Urothelium cell line (cell line): ENCODE data around the gene RANBP9.

Experiments
- DNase-seq: peaks from one replicate; pipeline ENCODE4 v3.0.0; 2011; ENCODE audit warnings: low spot score, mixed read lengths
- FAIRE-seq: peaks from 2 replicates; lab custom pipeline; 2011; peaks lifted over from hg19 to GRCh38; lab: Jason Lieb, UNC

The RANBP9 gene

DNA sequence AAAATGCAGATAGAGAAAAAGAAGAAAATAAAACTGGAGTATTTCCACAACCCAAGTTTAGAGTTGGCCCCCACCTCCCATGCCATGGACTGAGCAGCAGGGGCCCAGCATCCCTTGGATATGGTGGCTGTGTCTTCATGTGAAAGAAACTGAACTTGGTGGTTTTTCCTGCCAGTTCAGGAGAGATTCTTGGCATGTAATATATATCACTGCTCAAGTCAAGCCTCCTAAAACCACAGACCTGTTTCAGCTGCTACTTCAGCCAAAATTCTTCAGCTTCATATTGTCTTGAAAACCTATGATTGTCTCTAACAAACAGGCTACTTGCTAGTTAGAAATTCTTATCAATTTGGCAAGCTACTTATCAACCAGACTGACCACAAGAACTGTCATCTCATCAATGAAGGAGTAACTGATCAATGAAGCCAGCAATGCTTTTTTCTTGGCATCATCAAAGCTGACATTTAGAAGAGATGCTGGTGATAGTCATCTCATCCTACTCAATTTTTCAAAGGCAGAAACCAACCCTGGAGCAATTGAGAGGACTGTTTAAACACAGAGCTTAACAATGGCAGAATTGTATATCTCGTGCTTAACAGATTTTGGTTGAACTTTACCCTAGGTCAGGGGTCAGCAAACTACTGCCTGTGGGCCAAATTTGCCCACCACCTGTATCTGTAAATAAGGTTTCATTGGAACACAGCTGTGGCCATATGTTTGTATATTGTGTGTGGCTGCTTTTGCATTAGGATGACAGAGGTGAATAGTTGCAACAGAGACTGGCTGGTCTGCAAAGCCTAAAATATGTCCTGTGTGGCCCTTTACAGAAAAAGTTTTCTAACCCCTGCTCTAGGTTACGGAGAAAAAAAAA lies 106.9 kb downstream of the RANBP9 start:
- no peak for FAIRE-seq
- no peak for DNase-seq

DNA sequence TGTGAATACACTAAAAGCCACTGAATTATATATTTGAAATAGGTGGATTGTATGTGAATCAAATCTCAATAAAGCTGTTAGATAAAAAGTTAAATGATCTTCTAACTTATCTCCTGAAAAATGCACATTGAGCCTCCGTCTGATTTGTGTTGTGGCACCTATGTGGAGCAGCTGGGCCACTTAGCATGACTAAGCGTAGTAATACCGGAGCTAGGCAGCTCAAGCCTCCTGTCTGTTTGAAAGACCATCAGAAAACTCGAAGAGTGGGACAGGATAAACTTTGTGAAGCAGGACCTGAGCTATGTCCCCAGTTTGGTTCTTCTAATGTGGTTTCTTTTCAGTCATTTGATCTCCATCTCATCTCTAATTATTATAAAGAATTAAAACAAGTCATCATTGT lies 107.5 kb downstream of the RANBP9 start:
- FAIRE-seq (no peak), DNase-seq (no peak)

DNA sequence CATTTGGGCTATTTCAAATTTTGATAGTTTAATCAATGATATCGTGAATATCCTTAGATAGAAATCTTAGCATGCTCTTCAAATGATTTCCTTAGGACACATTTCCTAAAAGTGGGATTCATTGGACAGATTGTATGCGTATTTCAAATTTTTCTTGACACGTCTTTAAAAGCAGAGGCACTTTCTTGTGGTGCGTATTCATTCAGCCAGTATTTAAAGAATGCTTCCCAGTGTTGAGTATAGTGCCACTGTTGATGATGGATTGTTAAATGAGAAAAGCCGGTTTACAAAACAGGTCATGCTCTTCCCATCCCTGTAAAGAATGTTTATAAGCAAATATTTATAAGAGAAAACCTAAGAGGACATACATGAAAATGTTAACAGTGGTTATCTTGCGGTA lies 111.6 kb downstream of the RANBP9 start:
- FAIRE-seq: no peak
- DNase-seq: no peak

DNA sequence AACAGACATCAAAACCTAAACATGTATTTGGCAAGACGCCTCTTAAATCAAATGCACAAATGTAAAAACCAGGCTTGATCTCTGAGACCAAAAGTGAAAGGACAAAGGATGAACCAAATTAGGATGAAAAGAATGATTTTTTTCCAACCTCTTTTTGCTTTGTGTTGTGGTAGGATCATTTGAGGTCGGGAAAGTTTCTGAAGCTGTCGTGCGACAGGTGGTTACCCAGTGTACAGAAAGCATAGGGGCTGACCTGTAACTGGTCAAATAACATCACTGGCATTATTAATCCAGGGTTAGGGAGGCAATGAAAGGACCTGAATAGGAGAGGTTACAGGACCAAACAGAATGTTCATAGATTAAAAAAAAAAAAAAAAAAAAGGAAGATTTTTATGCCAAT lies 114.6 kb downstream of the RANBP9 start:
- FAIRE-seq: no peak
- no peak for DNase-seq

DNA sequence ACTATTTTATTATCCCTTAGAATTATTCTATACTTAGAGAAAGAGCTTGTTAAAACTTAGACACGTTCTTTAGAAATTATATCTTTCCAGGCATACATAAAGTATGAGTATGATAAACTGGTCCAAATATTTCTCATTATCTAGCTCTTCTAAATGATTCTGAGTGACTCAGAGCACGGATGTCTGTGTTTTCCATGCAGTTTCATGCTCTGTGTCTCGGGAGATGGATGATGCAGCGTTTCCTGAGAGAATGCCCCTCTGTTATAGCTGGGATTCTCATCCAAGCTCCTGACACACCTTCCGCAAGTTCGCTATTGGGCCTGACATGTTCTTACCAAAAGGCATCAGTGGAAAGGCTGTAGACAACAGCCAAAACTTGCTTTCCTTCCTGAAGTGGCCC lies 117.9 kb downstream of the RANBP9 start:
- FAIRE-seq: no peak
- DNase-seq: no peak

DNA sequence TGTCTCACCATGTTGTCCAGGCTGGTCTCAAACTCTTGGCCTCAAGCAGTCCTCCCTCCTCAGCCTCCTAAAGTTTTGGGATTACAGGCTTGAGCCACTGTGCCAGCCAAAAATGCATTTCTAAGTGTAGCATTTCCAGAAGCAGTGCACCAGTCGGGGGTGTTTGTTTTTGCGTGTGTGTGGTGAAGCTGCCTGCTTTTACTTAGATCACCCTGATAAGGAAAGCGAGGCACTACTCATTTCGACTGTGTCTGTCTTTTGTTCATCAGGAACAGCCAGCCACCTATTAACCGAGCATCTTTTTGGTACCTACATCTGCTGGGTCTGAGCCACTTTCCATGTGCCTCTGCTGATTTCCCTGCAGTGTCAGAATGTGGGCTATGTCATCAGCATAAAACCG lies 118.5 kb downstream of the RANBP9 start:
- DNase-seq (no peak), FAIRE-seq (no peak)

DNA sequence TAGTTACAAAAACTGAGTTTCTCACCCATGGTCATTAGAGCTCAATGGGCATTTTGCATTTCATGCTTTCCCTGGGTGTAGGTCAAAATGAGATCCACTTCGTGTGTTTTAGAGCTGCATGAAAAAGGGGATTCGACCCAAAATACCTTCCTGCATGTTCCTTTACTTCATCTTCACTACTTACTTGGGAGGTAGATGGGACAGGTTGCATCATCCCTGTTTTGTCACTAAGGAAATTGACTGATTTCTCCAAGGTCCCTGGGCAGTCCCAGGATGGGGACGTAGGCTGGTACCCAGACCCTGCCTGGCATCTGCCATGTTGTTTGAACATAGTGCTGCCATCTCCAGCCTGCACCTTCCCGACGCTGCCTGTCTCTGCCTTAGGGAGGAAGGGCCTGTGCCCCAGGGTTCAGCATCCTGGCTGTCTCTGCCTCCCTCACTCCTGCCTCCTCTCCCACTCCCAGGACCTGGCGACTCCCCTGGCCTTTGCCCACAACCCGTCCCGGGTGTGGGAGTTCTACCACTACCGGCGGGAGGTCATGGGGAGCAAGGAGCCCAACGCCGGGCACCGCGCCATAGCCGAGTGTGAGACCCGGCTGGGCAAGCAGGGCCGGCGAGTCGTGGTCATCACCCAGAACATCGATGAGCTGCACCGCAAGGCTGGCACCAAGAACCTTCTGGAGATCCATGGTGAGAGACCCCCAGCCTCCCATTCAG lies 120.3 kb downstream of the RANBP9 start:
- no peak for DNase-seq
- FAIRE-seq: no peak

DNA sequence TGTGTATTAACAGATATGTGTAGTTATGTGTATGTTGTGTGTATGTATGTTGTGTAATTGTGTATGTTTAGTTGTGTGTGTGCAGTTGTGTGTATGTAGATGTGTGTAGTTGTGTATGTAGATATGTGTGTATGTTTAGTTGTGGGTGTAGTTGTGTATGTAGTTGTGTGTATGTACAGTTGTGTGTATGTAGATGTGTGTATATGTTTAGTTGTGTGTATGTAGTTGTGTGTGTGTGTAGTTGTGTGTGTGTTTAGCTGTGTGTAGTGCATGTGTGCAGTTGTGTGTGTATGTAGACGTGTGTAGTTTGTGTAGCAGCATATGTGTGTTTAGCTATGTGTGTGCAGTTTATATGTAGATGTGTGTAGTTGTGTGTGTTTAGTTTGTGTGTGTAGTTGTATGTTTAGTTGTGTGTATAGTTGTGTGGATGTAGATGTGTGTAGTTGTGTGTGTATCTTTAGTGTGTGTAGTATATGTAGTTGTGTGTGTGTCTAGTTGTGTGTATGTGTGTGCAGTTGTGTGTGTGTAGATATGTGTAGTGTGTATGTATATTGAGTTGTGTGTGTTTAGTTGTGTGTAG lies 121.0 kb downstream of the RANBP9 start:
- peak; percentile 56 for FAIRE-seq

DNA sequence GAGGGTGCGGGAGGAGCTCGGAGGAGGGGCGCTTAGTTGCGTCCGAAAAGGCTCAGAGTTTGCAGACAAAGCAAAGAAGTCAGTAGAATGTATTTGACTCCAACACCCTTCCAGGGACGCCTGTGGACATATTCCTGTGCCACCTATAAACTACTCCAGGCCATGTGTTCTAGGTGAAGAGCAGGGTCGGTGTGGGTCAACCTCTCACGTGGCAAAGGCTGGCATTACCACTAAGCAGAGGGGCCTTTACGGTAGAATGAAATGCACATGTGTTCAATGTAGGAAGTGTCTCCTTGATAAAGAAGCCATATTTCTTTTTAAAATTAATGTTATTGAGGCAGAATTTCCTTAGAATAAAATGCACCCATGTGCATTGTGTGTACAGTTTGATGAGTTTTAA lies 121.8 kb downstream of the RANBP9 start:
- FAIRE-seq: no peak
- no peak for DNase-seq

More for the DNA sequence above, 121.0 kb downstream of the RANBP9 start:
- DNase-seq: no peak

DNA sequence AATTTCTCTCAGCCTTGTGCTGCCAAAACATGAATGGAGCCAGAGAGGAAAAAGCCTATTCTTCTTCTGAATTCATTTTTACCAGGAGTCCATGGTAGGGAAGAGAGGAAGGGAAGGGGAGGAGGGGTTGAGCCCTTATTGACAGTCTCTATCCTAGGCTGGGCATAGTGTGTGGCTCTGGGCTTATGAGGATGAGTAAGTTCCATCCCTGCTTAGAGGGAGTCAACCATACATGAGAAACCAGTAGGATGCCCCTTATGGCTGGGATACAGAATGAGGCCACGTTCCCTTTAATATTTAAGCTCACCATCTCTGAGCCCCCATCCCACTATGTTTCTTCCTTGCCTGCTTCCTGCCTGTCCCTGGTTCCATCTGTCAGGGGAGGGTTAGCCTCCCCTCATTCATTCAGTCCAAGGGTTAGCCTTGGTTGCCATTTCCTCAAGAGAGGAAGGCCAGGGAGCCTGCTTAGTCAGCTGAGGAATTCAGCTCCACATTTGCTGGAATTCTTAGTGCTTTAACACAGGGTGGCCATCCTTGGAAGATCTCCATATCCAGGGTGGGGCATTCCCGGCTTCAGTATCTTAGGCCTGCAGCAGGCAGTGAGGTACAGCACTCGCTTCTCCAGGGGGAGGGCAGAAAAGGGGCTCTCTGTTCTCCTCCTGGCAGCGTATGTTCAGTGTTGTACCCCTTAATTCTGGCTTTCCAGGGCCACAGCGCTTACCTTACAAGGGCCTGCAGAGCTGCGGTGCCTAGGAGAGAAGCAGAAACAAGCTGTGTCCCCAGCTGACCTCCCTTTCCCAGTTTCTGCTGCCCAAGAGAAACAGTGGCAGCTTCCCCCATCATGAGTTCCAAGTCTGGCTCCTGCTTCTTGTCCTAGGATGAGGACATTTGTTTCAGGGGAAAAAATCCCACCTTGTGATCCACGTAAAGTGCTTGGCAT lies 124.8 kb downstream of the RANBP9 start:
- FAIRE-seq: no peak
- no peak for DNase-seq

DNA sequence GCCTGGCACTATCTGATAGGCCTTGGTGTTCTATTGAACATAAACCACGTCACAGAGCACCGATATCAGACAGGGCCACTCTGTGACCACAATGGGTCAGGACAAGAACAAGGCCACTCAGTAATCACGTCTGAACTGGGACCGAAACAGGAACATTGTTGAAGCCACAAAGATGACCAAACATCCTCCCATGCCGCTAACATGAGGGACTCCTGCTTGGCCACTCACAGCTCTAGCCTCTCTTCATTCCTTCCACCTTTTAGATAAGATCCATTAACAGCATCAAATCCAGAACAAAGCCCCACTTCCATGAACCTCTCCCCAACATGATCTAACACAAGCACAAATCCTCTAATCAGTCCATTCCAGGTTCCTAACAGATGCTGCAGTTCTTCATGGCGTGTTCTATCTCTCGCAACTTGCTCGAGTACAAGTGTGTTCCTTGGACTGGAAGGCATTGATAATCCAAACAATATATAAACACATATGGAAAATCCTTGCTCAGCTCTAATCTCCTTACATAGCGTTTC lies 129.9 kb downstream of the RANBP9 start:
- no peak for FAIRE-seq
- no peak for DNase-seq

DNA sequence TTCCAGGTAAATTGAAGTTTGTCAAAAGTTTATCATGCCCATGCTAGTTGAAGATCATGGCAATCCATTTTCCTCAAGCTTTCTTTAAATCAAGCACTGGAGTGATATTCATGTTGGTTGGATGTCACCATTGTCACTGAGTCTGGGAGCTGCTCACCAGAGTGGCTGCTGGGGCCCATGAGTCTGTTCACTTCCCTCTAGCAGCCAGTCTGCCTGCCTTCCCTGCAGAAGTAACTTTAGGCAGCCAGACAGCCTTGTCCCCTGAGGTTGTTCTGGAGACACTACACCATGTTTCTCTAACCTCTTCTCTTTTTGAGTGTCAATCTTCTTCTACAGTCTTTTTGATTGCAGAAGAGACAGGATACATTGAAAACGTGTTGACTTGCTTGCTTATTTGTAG lies 131.7 kb downstream of the RANBP9 start:
- FAIRE-seq: no peak

DNA sequence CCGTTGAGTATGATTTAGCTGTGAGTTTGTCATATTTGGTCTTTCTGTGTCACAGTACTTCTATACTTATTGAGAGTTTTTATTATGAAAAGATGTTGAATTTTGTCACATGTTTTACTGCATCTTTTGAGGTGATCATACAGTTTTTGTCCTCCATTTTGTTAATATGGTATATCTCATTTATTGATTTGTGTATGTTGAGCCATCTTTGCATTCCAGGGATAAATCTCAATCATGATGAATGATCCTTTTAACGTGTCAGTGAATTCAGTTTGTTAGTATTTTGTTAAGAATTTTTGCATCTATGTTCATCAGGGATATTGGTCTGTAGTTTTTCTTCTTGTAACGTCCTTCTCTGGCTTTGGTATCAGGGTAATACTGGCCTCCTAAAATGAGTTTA lies 133.7 kb downstream of the RANBP9 start:
- no peak for FAIRE-seq
- DNase-seq: no peak

More for the DNA sequence above, 131.7 kb downstream of the RANBP9 start:
- no peak for DNase-seq

DNA sequence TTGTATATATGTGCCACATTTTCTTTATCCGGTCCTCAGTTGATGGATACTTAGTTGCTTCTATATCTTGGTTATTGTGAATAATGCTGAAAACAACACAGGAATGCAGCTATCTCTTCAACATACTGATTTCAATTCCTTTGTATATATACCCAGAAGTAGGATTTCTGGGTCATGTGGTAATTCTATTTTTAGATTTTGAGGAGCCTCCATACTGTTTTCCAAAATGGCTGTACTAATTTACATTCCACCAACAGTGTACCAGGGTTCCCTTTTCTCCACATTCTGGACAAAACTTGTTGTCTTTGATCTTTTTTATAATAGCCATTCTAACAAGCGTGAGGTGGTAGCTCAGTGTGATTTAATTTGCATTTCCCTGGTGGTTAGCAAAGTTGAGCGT lies 135.6 kb downstream of the RANBP9 start:
- FAIRE-seq (no peak), DNase-seq (no peak)

DNA sequence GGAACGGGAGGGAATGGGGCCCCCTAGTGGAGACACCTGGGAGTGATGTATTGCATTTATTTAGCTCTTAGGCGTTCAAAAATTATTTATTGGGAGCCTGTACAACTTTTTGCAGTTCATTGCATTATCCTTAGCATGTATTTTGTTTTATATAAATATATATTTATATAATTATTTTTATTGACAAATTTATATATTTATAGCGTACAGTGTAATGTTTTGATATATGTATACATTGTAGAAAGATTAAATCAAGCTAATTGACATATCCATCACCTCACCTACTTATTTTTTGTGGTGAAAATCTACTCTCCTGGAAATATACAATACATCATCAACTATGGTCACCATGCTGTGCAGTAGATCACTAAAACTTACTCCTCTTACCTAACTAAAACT lies 136.3 kb downstream of the RANBP9 start:
- FAIRE-seq (no peak), DNase-seq (no peak)

DNA sequence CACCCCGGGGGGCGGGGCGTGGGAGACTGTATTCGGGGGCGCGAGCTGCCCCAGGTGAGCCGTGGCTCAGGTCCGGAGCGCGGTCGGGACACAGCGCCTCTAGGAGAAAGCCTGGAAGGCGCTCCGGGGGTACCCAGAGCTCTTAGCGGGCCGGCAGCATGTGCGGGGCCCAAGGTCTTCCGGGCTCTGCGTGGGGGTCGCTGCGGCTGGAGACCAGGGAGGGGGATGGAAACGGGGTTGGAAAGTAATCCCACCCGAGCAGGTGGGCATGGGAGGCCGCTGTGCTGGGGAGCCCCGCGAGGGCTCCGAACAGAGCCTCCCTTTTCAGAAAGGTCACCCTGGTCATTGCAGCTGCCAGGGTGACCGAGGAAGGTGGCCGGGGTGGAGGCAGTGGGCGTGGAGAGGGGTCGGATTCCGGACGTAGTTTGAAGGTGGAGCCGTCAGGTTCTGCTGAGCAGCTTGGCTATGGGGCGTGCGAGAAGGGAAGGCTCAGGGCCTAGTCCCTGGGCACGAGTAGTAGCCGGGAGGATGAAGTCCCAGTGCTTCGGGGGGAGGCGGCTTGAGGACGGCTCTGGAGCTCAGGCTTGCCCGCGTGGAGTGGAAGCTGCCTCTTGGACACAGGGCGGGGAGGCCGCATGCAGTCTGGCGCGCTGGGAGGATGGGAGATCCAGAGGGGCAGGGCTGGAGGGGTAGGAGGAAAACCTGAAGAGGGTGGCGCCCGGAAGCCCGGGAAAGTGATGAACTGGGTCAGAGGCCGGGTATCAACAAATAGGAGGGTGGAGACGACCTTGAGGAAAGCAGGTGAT lies 136.9 kb downstream of the RANBP9 start, which contains the start of gene SIRT5:
Gene SIRT5, plus strand, starts transcription at position 31 of the 806 bp plus-strand sequence. CDS start 9,510 bp downstream, outside the sequence.
- DNase-seq (peak; percentile 83), FAIRE-seq (no peak)

DNA sequence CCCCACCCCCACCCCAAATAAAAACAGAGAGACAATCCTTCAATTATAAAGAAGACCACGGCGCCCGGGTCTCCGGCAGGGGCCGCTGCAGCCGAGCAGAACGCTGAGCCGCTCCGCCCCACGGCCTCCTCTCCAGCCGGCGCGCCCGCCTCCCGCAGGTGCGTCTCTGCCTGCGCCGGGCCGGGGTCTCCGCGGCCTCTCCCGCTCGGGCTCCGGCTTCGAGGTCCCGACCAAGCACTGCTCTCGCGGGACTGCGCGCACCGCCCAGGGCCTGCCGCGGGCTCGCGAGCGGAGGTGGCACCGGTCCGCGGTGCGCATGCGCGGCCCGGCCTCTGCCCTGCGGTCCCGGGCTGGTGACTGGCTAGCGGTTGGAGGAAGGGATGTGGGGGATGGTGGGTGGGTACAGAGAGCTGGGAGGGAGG lies 137.5 kb downstream of the RANBP9 start:
- FAIRE-seq: peak; percentile 91
- peak; percentile 97 for DNase-seq

DNA sequence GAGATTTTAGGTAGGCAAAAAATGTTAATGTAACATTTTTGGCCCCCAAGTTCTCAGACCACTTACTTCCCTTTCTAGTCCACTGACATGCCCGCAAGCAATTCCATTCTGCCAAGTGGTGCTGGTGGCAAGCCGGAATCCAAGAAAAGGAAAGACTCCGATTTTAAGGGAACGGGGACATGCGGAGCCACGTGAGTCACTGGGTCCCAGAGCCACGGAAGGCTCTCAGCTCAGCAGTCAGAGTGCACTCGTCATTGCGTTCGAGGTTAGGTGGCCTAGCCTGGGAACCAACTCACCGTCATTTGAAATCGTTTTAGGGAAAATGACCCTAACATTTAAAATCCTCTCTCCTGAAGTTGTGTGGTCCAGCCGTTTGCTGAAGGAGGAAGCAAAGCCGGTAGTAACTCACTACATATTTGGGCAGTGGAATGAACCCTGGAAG lies 137.9 kb downstream of the RANBP9 start:
- DNase-seq: peak; percentile 38

DNA sequence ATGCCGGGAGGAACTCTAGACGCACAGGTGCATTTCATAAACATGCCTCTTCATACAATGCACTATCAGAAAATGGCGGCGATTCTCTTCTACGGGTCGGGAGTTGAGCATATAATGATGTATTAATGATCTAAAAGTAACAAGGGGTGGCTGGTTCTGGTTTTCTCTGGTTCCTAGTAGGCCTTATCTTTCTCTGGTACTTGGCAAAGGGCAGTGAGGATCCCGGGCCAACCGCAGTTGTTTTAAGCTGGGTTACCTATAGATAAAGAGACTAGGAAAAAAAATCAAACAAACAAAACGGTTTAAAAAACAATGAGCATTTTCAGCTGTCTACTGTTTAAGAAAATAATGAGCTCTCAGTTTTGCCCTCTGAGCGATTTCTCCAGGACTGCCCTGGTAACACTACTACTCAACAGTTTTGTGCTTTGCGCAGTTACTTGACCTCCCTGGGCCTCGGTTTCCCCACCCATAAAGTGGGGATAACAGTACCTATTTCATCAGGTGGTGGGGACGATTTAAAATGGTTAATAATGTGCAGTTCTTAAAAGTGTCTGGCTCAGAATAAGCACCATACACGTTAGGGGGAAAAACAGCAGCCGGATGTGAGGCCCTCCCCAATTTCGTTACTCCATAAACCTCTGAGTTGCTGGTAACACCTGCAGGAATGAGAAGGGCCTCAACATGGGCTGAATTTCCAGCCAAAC lies 138.5 kb downstream of the RANBP9 start:
- FAIRE-seq (no peak), DNase-seq (no peak)

More for the DNA sequence above, 137.9 kb downstream of the RANBP9 start:
- FAIRE-seq: no peak
